K562 (cell line): Measurements from ENCODE around the gene ARHGDIB. TPM values are rescaled to one million over a fixed set of nuclear protein-coding genes. Genes with fewer than 3 reads are reported as not detected.

Source experiments
- ATAC-seq: fragments of 200-7000 bp; cut with Tn5 transposase; 3 replicates; pipeline ENCODE4 v1.9.1; 2020; ENCODE audit warnings: moderate library complexity
- BruUV-seq: library from RNA; stranded (reverse); fragments of 400-500 nt; replicated peaks from 2 replicates; lab custom pipeline; 2021; lab: Mats Ljungman, UMichigan
- CTCF ChIA-PET: fragments of 300-600 bp; formaldehyde crosslinking; extraction: SDS; loops from one replicate; lab custom pipeline; 2021; ENCODE audit warnings: low intra/inter-chr PET ratio; lab: Yijun Ruan, JAX
- POLR2A ChIA-PET: fragments of 300-600, 350-650 bp; sonication (Branson Sonifier 250); formaldehyde crosslinking; extraction: SDS; loops from one replicate; lab custom pipeline; 2021; ENCODE audit warnings: antibody characterized with exemption, inconsistent platforms; lab: Yijun Ruan, JAX
- DNase-seq, 4 experiments: peaks; one replicate each; pipeline versions ENCODE4 v3.0.0 to v3.0.0-alpha.2; 2011 to 2018; ENCODE audit warnings: low spot score in 3 of 4, mixed read lengths in 3 of 4; ENCODE audit errors: extremely low read depth in 1 of 4
- FAIRE-seq: peaks from 2 replicates; lab custom pipeline; 2011; peaks lifted over from hg19 to GRCh38; lab: Jason Lieb, UNC
- H2AFZ ChIP-seq: 2 replicates; pipeline ENCODE4 v1.6.0; 2011; ENCODE audit warnings: low read depth, low read length, control low read depth, inconsistent platforms
- H3K27ac ChIP-seq: fragments of 200-600 bp; 3 replicates; pipeline ENCODE4 v1.8.0; 2011; ENCODE audit warnings: low read depth, mild to moderate bottlenecking, control low read depth, inconsistent platforms, low read length, moderate library complexity, mixed read lengths; ENCODE audit errors: extremely low read depth
- H3K27me3 ChIP-seq, 2 experiments: fragments of 300-600 bp in 1 of 2; 2 replicates in 1 of 2; 3 replicates in 1 of 2; pipeline versions ENCODE4 v1.6.0 to v1.8.0; 2011; ENCODE audit warnings: inconsistent platforms in 2 of 2, low read length in 2 of 2, mild to moderate bottlenecking in 1 of 2, mixed read lengths in 1 of 2, moderate library complexity in 1 of 2; ENCODE audit not compliant: control insufficient read depth in 2 of 2, insufficient read depth in 2 of 2
- H3K36me3 ChIP-seq: fragments of 300-600 bp; 3 replicates; pipeline ENCODE4 v1.8.0; 2011; ENCODE audit warnings: mild to moderate bottlenecking, low read length, inconsistent platforms; ENCODE audit not compliant: control insufficient read depth, insufficient read depth
- H3K4me1 ChIP-seq, 2 experiments: fragments of 200-600 bp in 1 of 2; replicated peaks in 1 of 2; 2 replicates in 1 of 2; 3 replicates in 1 of 2; pipeline versions ENCODE4 v1.5.1 to v1.8.0; 2011; ENCODE audit warnings: inconsistent platforms in 2 of 2, low read length in 2 of 2, mild to moderate bottlenecking in 1 of 2, mixed read lengths in 1 of 2, moderate library complexity in 1 of 2; ENCODE audit not compliant: control insufficient read depth in 2 of 2, insufficient read depth in 2 of 2
- H3K4me2 ChIP-seq: 2 replicates; pipeline ENCODE4 v1.6.1; 2011; ENCODE audit warnings: low read length, control low read depth, inconsistent platforms, mixed read lengths; ENCODE audit not compliant: insufficient read depth
- H3K4me3 ChIP-seq: fragments of 200-600 bp; sonication (generic), shearing (Covaris generic); 2 replicates; pipeline ENCODE4 v1.5.1; 2016; ENCODE audit warnings: control low read depth, inconsistent platforms
- H3K79me2 ChIP-seq: fragments of 200-600 bp; 3 replicates; pipeline ENCODE4 v1.8.0; 2011; ENCODE audit warnings: low read length, inconsistent platforms; ENCODE audit not compliant: control insufficient read depth, insufficient read depth
- H3K9ac ChIP-seq, 2 experiments: 2 replicates each; pipeline versions ENCODE4 v1.6.0 to v1.6.1; 2011; ENCODE audit warnings: low read depth in 2 of 2, low read length in 2 of 2, control low read depth in 1 of 2, inconsistent platforms in 1 of 2, mild to moderate bottlenecking in 1 of 2, mixed read lengths in 1 of 2; ENCODE audit not compliant: insufficient read depth in 1 of 2
- H3K9me1 ChIP-seq: one replicate; pipeline ENCODE4 v1.6.0; 2011; ENCODE audit warnings: inconsistent platforms, mild to moderate bottlenecking, low read length, moderate library complexity; ENCODE audit not compliant: control insufficient read depth, insufficient read depth
- H3K9me3 ChIP-seq: replicated peaks from 2 replicates; pipeline ENCODE4 v1.5.1; 2011; ENCODE audit warnings: low read depth, low read length, inconsistent platforms; ENCODE audit not compliant: control insufficient read depth, insufficient read depth
- H4K20me1 ChIP-seq: replicated peaks from 2 replicates; pipeline ENCODE4 v1.6.1; 2011; ENCODE audit warnings: low read length, inconsistent platforms, mixed read lengths; ENCODE audit not compliant: control insufficient read depth, insufficient read depth
- ARNT ChIP-seq, 2 experiments: fragments of 450-650 bp; IDR thresholded peaks; 2 replicates each; pipeline ENCODE4 v1.6.1; 2016; ENCODE audit warnings: mild to moderate bottlenecking in 1 of 2
- CBFB ChIP-seq: sonication (generic); formaldehyde crosslinking; IDR thresholded peaks from 2 replicates; pipeline ENCODE4 v1.4.0; 2020; ENCODE audit warnings: mild to moderate bottlenecking, missing genetic modification reagents
- CTBP1 ChIP-seq: fragments of 450-650 bp; IDR thresholded peaks from 2 replicates; pipeline ENCODE4 v1.6.1; 2016; ENCODE audit warnings: borderline replicate concordance
- EHMT2 ChIP-seq: fragments of 450-650 bp; IDR thresholded peaks from 2 replicates; pipeline ENCODE4 v1.6.1; 2018; ENCODE audit warnings: antibody characterized with exemption
- EP300 ChIP-seq: IDR thresholded peaks from 2 replicates; pipeline ENCODE4 v1.6.1; 2012; ENCODE audit warnings: low read length, improper control_type of control experiment
- HEY1 ChIP-seq: fragments of 250-450 bp; sonication (Bioruptor Pico); IDR thresholded peaks from 2 replicates; pipeline ENCODE4 v1.5.0; 2020; ENCODE audit warnings: mild to moderate bottlenecking, moderate library complexity, borderline replicate concordance
- KDM1A ChIP-seq, 2 experiments: fragments of 450-650 bp; IDR thresholded peaks; 2 replicates each; pipeline ENCODE4 v1.6.1; 2016; ENCODE audit warnings: mild to moderate bottlenecking in 2 of 2
- LCOR ChIP-seq: sonication (generic); formaldehyde crosslinking; IDR thresholded peaks from 2 replicates; pipeline ENCODE4 v1.8.0; 2022; ENCODE audit warnings: mild to moderate bottlenecking, missing genetic modification reagents
- MECOM ChIP-seq: fragments of 250-450 bp; sonication (Bioruptor Pico); IDR thresholded peaks from 2 replicates; pipeline ENCODE4 v1.8.0; 2022; ENCODE audit warnings: inconsistent platforms
- NFIX ChIP-seq: fragments of 250-450 bp; sonication (Bioruptor Pico); IDR thresholded peaks from 2 replicates; pipeline ENCODE4 v1.4.0; 2020; ENCODE audit warnings: low read depth, mild to moderate bottlenecking, moderate library complexity
- NR4A1 ChIP-seq, 2 experiments: fragments of 250-450 bp in 1 of 2; fragments of 450-650 bp in 1 of 2; sonication (Bioruptor Pico) in 1 of 2; IDR thresholded peaks; 2 replicates each; pipeline versions ENCODE4 v1.4.0 to v1.6.1; 2016 to 2020; ENCODE audit warnings: mild to moderate bottlenecking in 2 of 2, missing compliant biosample characterization in 1 of 2, missing genetic modification characterization in 1 of 2, moderate library complexity in 1 of 2
- POLR2H ChIP-seq: IDR thresholded peaks from 2 replicates; pipeline ENCODE4 v1.6.1; 2016; ENCODE audit warnings: missing genetic modification characterization, low read depth, mild to moderate bottlenecking, control low read depth, missing compliant biosample characterization, moderate library complexity
- SAP30 ChIP-seq: fragments of 200-600 bp; sonication (generic); IDR thresholded peaks from 2 replicates; pipeline ENCODE4 v1.6.1; 2012; ENCODE audit warnings: borderline replicate concordance, low read depth, mild to moderate bottlenecking, moderate library complexity, low read length, control low read depth, inconsistent platforms; ENCODE audit not compliant: insufficient read depth, poor library complexity, severe bottlenecking
- ZEB2 ChIP-seq: fragments of 450-650 bp; IDR thresholded peaks from 2 replicates; pipeline ENCODE4 v1.6.1; 2016
- ZNF121 ChIP-seq: sonication (generic); formaldehyde crosslinking; conservative IDR thresholded peaks from 2 replicates; pipeline ENCODE4 v1.8.0; 2022; ENCODE audit warnings: missing genetic modification reagents
- ZNF23 ChIP-seq: fragments of 250-450 bp; sonication (Bioruptor Pico); IDR thresholded peaks from 2 replicates; pipeline ENCODE4 v1.4.0; 2020; ENCODE audit warnings: mild to moderate bottlenecking
- ZNF431 ChIP-seq: sonication (generic); formaldehyde crosslinking; IDR thresholded peaks from 2 replicates; pipeline ENCODE4 v1.8.0; 2022; ENCODE audit warnings: mild to moderate bottlenecking, missing genetic modification reagents
- ZNF551 ChIP-seq: fragments of 250-450 bp; sonication (Bioruptor Pico); IDR thresholded peaks from 2 replicates; pipeline ENCODE4 v1.5.0; 2021; ENCODE audit warnings: mild to moderate bottlenecking, moderate library complexity
- ZNF766 ChIP-seq: fragments of 200-800 bp; sonication (Bioruptor generic); conservative IDR thresholded peaks from 2 replicates; pipeline ENCODE4 v1.6.1; 2016; ENCODE audit warnings: missing genetic modification characterization, missing compliant biosample characterization
- ZNF785 ChIP-seq: fragments of 250-450 bp; sonication (Bioruptor Pico); IDR thresholded peaks from 2 replicates; pipeline ENCODE4 v1.4.0; 2020; ENCODE audit warnings: mild to moderate bottlenecking
- WGBS: fragments of 100-300 bp; shearing (Covaris generic); methylation state at CpG from one replicate; pipeline ENCODE4 v1.1.6; 2016; ENCODE audit warnings: low coverage, mixed read lengths; ENCODE audit not compliant: insufficient coverage; ENCODE audit errors: missing lambda C conversion rate; 5-methylcytosine and 5-hydroxymethylcytosine counted together
- in situ Hi-C: fragments of 300-500 bp; cut with MboI; formaldehyde crosslinking; loops from 4 replicates; pipeline ENCODE4 v1.15.0; 2018; ENCODE audit warnings: inconsistent platforms, mixed read lengths
- intact Hi-C: fragments of 100-400 bp; cut with micrococcal nuclease; formaldehyde crosslinking; loops from 2 replicates; pipeline ENCODE4 v1.14.2; 2022
- polyA plus RNA-seq, 8 experiments: library from polyadenylated mRNA; depleted of rRNA in 4 of 8; stranded (reverse) in 5 of 8; unstranded in 3 of 8; fragments of >200 nt; fragmentation: Nextera tagmentation in 2 of 8; fragmentation: Illumina TruSeq in 1 of 8; extraction: Ambion mirVana in 2 of 8; extraction: Trizol in 1 of 8; gene quantifications; 2 replicates each; pipeline versions ENCODE4 v1.2.1 to v1.2.3, GENCODE V29; 2011 to 2014; ENCODE audit warnings: inconsistent platforms in 1 of 8, missing spikeins in 1 of 8
- total RNA-seq, 7 experiments: library from RNA; depleted of rRNA in 6 of 7; stranded (reverse); fragments of >200 nt in 6 of 7; fragmentation: Illumina TruSeq in 2 of 7; extraction: Trizol in 2 of 7; gene quantifications; 2 replicates each; pipeline versions ENCODE4 v1.2.1 to v1.2.3, GENCODE V29; 2011 to 2021; ENCODE audit warnings: low replicate concordance in 1 of 7
- TF ChIP-seq, protein P1 (sequence below): sonication (generic); formaldehyde crosslinking; IDR thresholded peaks from 2 replicates; pipeline ENCODE4 v1.8.0; 2022; ENCODE audit warnings: missing genetic modification reagents, mild to moderate bottlenecking, borderline replicate concordance

The ARHGDIB gene
- total and polyA plus RNA-seq, 9 of the 15 experiments (the other 6 are each of a cell fraction or from before 2014, with no cell fraction given): 9.5 to 204 (median 116) TPM

GRCh38 chr12:14913381-14913781, 48.0 kb downstream of the ARHGDIB start (continued):
- TF ChIP-seq SAP30 (no peak), ZNF785 (no peak), ARNT (IDR thresholded peaks at IDR 0.05) (no peak), HEY1 (CRISPR knock-in tag) (no peak)
- TF ChIP-seq, all 486 proteins: peak for 0

GRCh38 chr12:14911131-14911530, 50.3 kb downstream of the ARHGDIB start:
- DNase-seq (no peak), ATAC-seq (no peak), FAIRE-seq (no peak)
- H2AFZ ChIP-seq: no peak overlapping the region
- no peak overlapping the region for H3K27ac ChIP-seq
- H4K20me1 ChIP-seq: no peaks in the 10 kb centered on the region
- no peaks in the 10 kb centered on the region for H3K9me3 ChIP-seq
- H3K9me1 ChIP-seq: no peaks in the 10 kb centered on the region
- H3K4me3 ChIP-seq: no peak overlapping the region
- intact Hi-C loops: no loop called here
- no peaks in the 10 kb centered on the region for H3K36me3 ChIP-seq
- no peaks in the 10 kb centered on the region for H3K4me1 ChIP-seq
- in situ Hi-C loops: no loop called here
- H3K4me2 ChIP-seq: no peak overlapping the region
- no peaks in the 10 kb centered on the region for H3K79me2 ChIP-seq
- ChIA-PET POLR2A (no interaction called here), CTCF (no interaction called here)
- no peak for TF ChIP-seq CTBP1
- TF ChIP-seq NFIX (CRISPR knock-in tag): no peak
- TF ChIP-seq ZNF766 (CRISPR knock-in tag): no peak
- TF ChIP-seq ZNF23 (CRISPR knock-in tag): no peak
- no peak for TF ChIP-seq MECOM
- TF ChIP-seq POLR2H (tag): no peak
- TF ChIP-seq ZNF551 (CRISPR knock-in tag): no peak
- no peak for TF ChIP-seq EP300
- TF ChIP-seq KDM1A (IDR thresholded peaks at IDR 0.05): no peak
- no peak for TF ChIP-seq CBFB (CRISPR knock-in tag)
- TF ChIP-seq, protein P1, sequence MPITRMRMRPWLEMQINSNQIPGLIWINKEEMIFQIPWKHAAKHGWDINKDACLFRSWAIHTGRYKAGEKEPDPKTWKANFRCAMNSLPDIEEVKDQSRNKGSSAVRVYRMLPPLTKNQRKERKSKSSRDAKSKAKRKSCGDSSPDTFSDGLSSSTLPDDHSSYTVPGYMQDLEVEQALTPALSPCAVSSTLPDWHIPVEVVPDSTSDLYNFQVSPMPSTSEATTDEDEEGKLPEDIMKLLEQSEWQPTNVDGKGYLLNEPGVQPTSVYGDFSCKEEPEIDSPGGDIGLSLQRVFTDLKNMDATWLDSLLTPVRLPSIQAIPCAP (CRISPR knock-in tag): no peak
- no peak for TF ChIP-seq LCOR (CRISPR knock-in tag)
- TF ChIP-seq ZEB2: no peak
- TF ChIP-seq EHMT2: no peak
- no peak for TF ChIP-seq ZNF431 (CRISPR knock-in tag)
- TF ChIP-seq ZNF121 (CRISPR knock-in tag): no peak
- TF ChIP-seq NR4A1 (CRISPR knock-in tag; IDR thresholded peaks at IDR 0.05): no peak
- TF ChIP-seq NR4A1 (tag; IDR thresholded peaks at IDR 0.05): no peak
- H3K9ac ChIP-seq: no peak overlapping the region
- BruUV-seq: no TSS peak
- WGBS: 0% methylated on average over 2 of the region's 2 CpGs
- no peaks in the 10 kb centered on the region for H3K27me3 ChIP-seq
